GM23338 (cell line): ENCODE results near the gene ARL14EP. TPM values are rescaled to one million over a fixed set of nuclear protein-coding genes. Genes with fewer than 3 reads are reported as not detected.

Experiments used
- ATAC-seq: fragments of 200-7000 bp; cut with Tn5 transposase; 3 replicates; pipeline ENCODE4 v1.9.1; 2020
- DNase-seq: peaks from one replicate; pipeline ENCODE4 v3.0.0-alpha.2; 2015; ENCODE audit warnings: low spot score
- H2AFZ ChIP-seq: fragments of 200-600 bp; sonication (generic); 2 replicates; pipeline ENCODE4 v1.8.0; 2016; ENCODE audit warnings: antibody characterized with exemption, mild to moderate bottlenecking, moderate library complexity
- H3F3A ChIP-seq: fragments of 200-600 bp; sonication (generic); replicated peaks from 2 replicates; pipeline ENCODE4 v1.8.0; 2017; ENCODE audit warnings: antibody characterized with exemption, mixed run types, low read depth
- H3K27ac ChIP-seq: fragments of 200-600 bp; sonication (generic); 2 replicates; pipeline ENCODE4 v1.6.1; 2016; ENCODE audit warnings: low read depth
- H3K27me3 ChIP-seq: fragments of 200-600 bp; sonication (generic); 2 replicates; pipeline ENCODE4 v1.8.0; 2016; ENCODE audit warnings: mild to moderate bottlenecking, mixed run types, moderate library complexity; ENCODE audit not compliant: insufficient read depth
- H3K36me3 ChIP-seq: fragments of 200-600 bp; sonication (generic); 2 replicates; pipeline ENCODE4 v1.8.0; 2016; ENCODE audit warnings: mild to moderate bottlenecking; ENCODE audit not compliant: insufficient read depth
- H3K4me1 ChIP-seq: fragments of 200-600 bp; sonication (generic); 2 replicates; pipeline ENCODE4 v1.8.0; 2016; ENCODE audit warnings: mild to moderate bottlenecking, moderate library complexity; ENCODE audit not compliant: insufficient read depth
- H3K4me2 ChIP-seq: fragments of 200-600 bp; sonication (generic); 2 replicates; pipeline ENCODE4 v1.7.1; 2017; ENCODE audit warnings: mixed run types
- H3K4me3 ChIP-seq: fragments of 200-600 bp; sonication (generic); 2 replicates; pipeline ENCODE4 v1.6.1; 2016; ENCODE audit warnings: mixed run types
- H3K79me2 ChIP-seq: fragments of 200-600 bp; sonication (generic); replicated peaks from 2 replicates; pipeline ENCODE4 v1.8.0; 2017; ENCODE audit warnings: mild to moderate bottlenecking; ENCODE audit not compliant: insufficient read depth
- H3K9me2 ChIP-seq: fragments of 200-600 bp; sonication (generic); 2 replicates; pipeline ENCODE4 v1.8.0; 2017; ENCODE audit not compliant: insufficient read depth
- H4K20me1 ChIP-seq: fragments of 200-600 bp; sonication (generic); replicated peaks from 2 replicates; pipeline ENCODE4 v1.8.0; 2017; ENCODE audit warnings: mild to moderate bottlenecking; ENCODE audit not compliant: insufficient read depth
- H3K27ac Mint-ChIP-seq: 2 replicates; pipeline ENCODE4 v1.8.0; 2020; ENCODE audit warnings: inconsistent platforms, mild to moderate bottlenecking, moderate library complexity, mixed read lengths
- H3K27me3 Mint-ChIP-seq: 3 replicates; pipeline ENCODE4 v1.8.0; 2022; ENCODE audit warnings: low read depth, mild to moderate bottlenecking, moderate library complexity, mixed read lengths, inconsistent platforms; ENCODE audit not compliant: insufficient read depth, poor library complexity
- H3K36me3 Mint-ChIP-seq: 3 replicates; pipeline ENCODE4 v1.8.0; 2021; ENCODE audit warnings: low read depth, mild to moderate bottlenecking, inconsistent platforms, moderate library complexity, mixed read lengths
- H3K4me1 Mint-ChIP-seq: 3 replicates; pipeline ENCODE4 v1.8.0; 2020; ENCODE audit warnings: mild to moderate bottlenecking, inconsistent platforms, mixed read lengths
- H3K4me3 Mint-ChIP-seq: 3 replicates; pipeline ENCODE4 v1.8.0; 2021; ENCODE audit warnings: moderate library complexity, mild to moderate bottlenecking, inconsistent platforms, mixed read lengths
- H3K9me3 Mint-ChIP-seq: 3 replicates; pipeline ENCODE4 v1.8.0; 2020; ENCODE audit warnings: moderate library complexity, mild to moderate bottlenecking, inconsistent platforms, mixed read lengths
- CTCF ChIP-seq, 2 experiments: fragments of 200-600 bp in 1 of 2; sonication (generic) in 1 of 2; conservative IDR thresholded peaks; 2 replicates each; pipeline versions ENCODE4 v1.5.1 to v1.6.1; 2016 to 2017; ENCODE audit warnings: antibody characterized with exemption in 2 of 2, low read depth in 2 of 2, mild to moderate bottlenecking in 2 of 2, moderate library complexity in 1 of 2
- ETS1 ChIP-seq: IDR thresholded peaks from 2 replicates; pipeline ENCODE4 v1.6.1; 2016; ENCODE audit warnings: antibody characterized with exemption
- EZH2phosphoT487 ChIP-seq: fragments of 200-600 bp; sonication (generic); IDR thresholded peaks from one replicate; pipeline ENCODE4 v1.8.1; 2018; ENCODE audit warnings: antibody characterized with exemption; ENCODE audit not compliant: unreplicated experiment
- JUNB ChIP-seq: IDR thresholded peaks from one replicate; pipeline ENCODE4 v1.6.1; 2016; ENCODE audit warnings: antibody characterized with exemption; ENCODE audit not compliant: unreplicated experiment
- STAT1 ChIP-seq: IDR thresholded peaks from one replicate; pipeline ENCODE4 v1.6.1; 2016; ENCODE audit warnings: antibody characterized with exemption; ENCODE audit not compliant: unreplicated experiment
- polyA plus RNA-seq: library from polyadenylated mRNA; unstranded; fragments of >200 nt; fragmentation: Nextera tagmentation; extraction: Ambion mirVana; gene quantifications from 2 replicates; pipeline ENCODE4 v1.2.1, GENCODE V29; 2016
- total RNA-seq: library from RNA; depleted of rRNA; stranded (reverse); fragments of >200 nt; shearing (Covaris generic); gene quantifications from 2 replicates; pipeline ENCODE4 v1.2.3, GENCODE V29; 2014
- TF ChIP-seq, protein P1 (sequence below): fragments of 250-450 bp; sonication (Bioruptor Pico); IDR thresholded peaks from 2 replicates; pipeline ENCODE4 v1.5.0; 2020; ENCODE audit warnings: mild to moderate bottlenecking, moderate library complexity

ARL14EP gene
- total and polyA plus RNA-seq, 2 experiments from 2014 or later, result 33.4 to 62.0 TPM

DNA sequence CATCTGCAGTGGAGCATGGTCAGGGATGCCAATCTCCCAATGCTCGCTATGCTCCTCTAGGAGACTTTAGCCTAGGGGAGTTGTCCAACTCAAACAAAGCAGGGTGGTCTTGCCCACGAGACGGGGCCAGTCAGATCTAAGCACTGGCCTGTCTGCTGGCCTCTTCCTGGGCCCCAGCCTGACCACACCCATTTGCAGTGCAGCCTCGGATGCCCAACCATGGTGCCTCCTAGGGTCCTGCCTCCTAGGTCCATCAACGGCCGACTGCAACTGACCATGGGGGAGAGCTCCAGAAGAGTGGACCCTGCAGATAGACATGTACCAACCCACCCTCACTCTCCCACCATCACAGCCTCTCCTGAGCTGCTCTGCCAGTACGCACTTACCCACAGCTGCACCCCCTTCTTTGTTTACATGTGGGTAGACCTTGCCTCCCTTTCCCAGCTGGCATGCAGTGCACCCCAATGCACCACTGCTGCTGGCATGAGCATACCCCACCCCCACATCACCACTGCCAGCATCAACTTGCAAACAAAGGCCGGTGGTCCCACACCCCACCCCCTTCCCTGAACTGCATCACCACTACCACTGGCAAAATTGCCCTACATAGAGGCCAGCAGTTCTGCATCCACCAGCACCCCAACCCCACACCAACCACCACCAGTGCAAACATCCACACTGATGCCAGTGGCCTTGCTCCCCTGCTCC is 27.6 kb upstream of the ARL14EP start (continued):
- TF ChIP-seq, protein P1, sequence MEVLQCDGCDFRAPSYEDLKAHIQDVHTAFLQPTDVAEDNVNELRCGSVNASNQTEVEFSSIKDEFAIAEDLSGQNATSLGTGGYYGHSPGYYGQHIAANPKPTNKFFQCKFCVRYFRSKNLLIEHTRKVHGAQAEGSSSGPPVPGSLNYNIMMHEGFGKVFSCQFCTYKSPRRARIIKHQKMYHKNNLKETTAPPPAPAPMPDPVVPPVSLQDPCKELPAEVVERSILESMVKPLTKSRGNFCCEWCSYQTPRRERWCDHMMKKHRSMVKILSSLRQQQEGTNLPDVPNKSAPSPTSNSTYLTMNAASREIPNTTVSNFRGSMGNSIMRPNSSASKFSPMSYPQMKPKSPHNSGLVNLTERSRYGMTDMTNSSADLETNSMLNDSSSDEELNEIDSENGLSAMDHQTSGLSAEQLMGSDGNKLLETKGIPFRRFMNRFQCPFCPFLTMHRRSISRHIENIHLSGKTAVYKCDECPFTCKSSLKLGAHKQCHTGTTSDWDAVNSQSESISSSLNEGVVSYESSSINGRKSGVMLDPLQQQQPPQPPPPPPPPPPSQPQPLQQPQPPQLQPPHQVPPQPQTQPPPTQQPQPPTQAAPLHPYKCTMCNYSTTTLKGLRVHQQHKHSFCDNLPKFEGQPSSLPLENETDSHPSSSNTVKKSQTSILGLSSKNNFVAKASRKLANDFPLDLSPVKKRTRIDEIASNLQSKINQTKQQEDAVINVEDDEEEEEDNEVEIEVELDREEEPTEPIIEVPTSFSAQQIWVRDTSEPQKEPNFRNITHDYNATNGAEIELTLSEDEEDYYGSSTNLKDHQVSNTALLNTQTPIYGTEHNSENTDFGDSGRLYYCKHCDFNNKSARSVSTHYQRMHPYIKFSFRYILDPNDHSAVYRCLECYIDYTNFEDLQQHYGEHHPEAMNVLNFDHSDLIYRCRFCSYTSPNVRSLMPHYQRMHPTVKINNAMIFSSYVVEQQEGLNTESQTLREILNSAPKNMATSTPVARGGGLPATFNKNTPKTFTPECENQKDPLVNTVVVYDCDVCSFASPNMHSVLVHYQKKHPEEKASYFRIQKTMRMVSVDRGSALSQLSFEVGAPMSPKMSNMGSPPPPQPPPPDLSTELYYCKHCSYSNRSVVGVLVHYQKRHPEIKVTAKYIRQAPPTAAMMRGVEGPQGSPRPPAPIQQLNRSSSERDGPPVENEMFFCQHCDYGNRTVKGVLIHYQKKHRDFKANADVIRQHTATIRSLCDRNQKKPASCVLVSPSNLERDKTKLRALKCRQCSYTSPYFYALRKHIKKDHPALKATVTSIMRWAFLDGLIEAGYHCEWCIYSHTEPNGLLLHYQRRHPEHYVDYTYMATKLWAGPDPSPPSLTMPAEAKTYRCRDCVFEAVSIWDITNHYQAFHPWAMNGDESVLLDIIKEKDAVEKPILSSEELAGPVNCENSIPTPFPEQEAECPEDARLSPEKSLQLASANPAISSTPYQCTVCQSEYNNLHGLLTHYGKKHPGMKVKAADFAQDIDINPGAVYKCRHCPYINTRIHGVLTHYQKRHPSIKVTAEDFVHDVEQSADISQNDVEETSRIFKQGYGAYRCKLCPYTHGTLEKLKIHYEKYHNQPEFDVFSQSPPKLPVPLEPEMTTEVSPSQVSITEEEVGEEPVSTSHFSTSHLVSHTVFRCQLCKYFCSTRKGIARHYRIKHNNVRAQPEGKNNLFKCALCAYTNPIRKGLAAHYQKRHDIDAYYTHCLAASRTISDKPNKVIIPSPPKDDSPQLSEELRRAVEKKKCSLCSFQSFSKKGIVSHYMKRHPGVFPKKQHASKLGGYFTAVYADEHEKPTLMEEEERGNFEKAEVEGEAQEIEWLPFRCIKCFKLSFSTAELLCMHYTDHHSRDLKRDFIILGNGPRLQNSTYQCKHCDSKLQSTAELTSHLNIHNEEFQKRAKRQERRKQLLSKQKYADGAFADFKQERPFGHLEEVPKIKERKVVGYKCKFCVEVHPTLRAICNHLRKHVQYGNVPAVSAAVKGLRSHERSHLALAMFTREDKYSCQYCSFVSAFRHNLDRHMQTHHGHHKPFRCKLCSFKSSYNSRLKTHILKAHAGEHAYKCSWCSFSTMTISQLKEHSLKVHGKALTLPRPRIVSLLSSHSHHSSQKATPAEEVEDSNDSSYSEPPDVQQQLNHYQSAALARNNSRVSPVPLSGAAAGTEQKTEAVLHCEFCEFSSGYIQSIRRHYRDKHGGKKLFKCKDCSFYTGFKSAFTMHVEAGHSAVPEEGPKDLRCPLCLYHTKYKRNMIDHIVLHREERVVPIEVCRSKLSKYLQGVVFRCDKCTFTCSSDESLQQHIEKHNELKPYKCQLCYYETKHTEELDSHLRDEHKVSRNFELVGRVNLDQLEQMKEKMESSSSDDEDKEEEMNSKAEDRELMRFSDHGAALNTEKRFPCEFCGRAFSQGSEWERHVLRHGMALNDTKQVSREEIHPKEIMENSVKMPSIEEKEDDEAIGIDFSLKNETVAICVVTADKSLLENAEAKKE (CRISPR knock-in tag), result no peak
- no peak for TF ChIP-seq STAT1

- Mint-ChIP-seq H3K9me3 (no peaks in the 10 kb centered on the region), H3K27me3 (no peaks in the 10 kb centered on the region), H3K4me1 (peaks cover 7% of the 10 kb centered on the region; the same call in 2 of the 3 replicates), H3K4me3 (no peak overlapping the region), H3K36me3 (no peaks in the 10 kb centered on the region), H3K27ac (no peak overlapping the region)
- Histone ChIP-seq H3K27me3 (no peaks in the 10 kb centered on the region), H4K20me1 (no peaks in the 10 kb centered on the region), H3K4me2 (no peak overlapping the region), H3F3A (no peaks in the 10 kb centered on the region), H3K27ac (no peak overlapping the region), H3K4me3 (no peak overlapping the region), H3K36me3 (no peaks in the 10 kb centered on the region), H3K9me2 (no peaks in the 10 kb centered on the region), H3K4me1 (no peaks in the 10 kb centered on the region; the same call in 1 of the 2 replicates), H2AFZ (0 out of 2 replicates have a peak overlapping the region, but pooled peaks have one; percentile 9), H3K79me2 (no peaks in the 10 kb centered on the region)
- DNase-seq, result no peak
- no peak for ATAC-seq
- no peak for TF ChIP-seq CTCF (conservative IDR thresholded peaks at IDR 0.05; ENCODE audit: low read depth in 2 of 2)
- no peak for TF ChIP-seq JUNB
- no peak for TF ChIP-seq ETS1
- no peak for TF ChIP-seq EZH2phosphoT487
These were observed 18.3 kb upstream of the ARL14EP start for GRCh38 chr11:30304620-30305019.
